SH-SY5Y (cell line): ENCODE measurements around the gene MOSMO.

Source experiments
- GATA2 ChIP-seq: IDR thresholded peaks from 2 replicates; pipeline ENCODE4 v1.6.1; 2011; ENCODE audit warnings: mild to moderate bottlenecking, low read depth, low read length
- GATA3 ChIP-seq: IDR thresholded peaks from 2 replicates; pipeline ENCODE4 v1.6.1; 2011; ENCODE audit warnings: low read depth, mild to moderate bottlenecking, low read length, moderate library complexity

- TF ChIP-seq GATA3 (no peak), GATA2 (no peak)
These were observed 45.4 kb upstream of the MOSMO start for GRCh38 chr16:21962475-21962874.
